A549 (cell line): ENCODE measurements around the gene WSCD2. TPM values are rescaled to one million over a fixed set of nuclear protein-coding genes. Genes with fewer than 3 reads are reported as not detected.

Experiments used
- ATAC-seq, 2 experiments: fragments of 200-7000 bp in 1 of 2; fragments of >200 bp in 1 of 2; cut with Nextera tagmentation in 1 of 2; cut with Tn5 transposase in 1 of 2; 3 replicates each; pipeline versions ENCODE4 v1.8.0 to v1.9.1; 2018 to 2020; ENCODE audit warnings: mild to moderate bottlenecking in 1 of 2, moderate library complexity in 1 of 2
- CTCF ChIA-PET: fragments of 300-600 bp; sonication (Branson Sonifier 250); formaldehyde crosslinking; extraction: SDS; loops from one replicate; lab custom pipeline; 2021; ENCODE audit warnings: antibody characterized with exemption, inconsistent platforms; lab: Yijun Ruan, JAX
- POLR2A ChIA-PET: fragments of 350-600 bp; formaldehyde crosslinking; extraction: SDS; loops from one replicate; lab custom pipeline; 2021; ENCODE audit warnings: antibody characterized with exemption, inconsistent platforms; lab: Yijun Ruan, JAX
- DNase-seq, 2 experiments: peaks; one replicate each; pipeline versions ENCODE4 v3.0.0 to v3.0.0-alpha.2; 2011 to 2016; ENCODE audit warnings: low read depth in 1 of 2, low spot score in 1 of 2
- FAIRE-seq: peaks from 2 replicates; lab custom pipeline; 2011; peaks lifted over from hg19 to GRCh38; lab: Jason Lieb, UNC
- H3K27ac ChIP-seq, 2 experiments: fragments of >200 bp; sonication (Bioruptor Twin); formaldehyde crosslinking; 3 replicates each; pipeline ENCODE4 v1.5.1; 2016 to 2017
- H3K4me1 ChIP-seq: fragments of >200 bp; sonication (Bioruptor Twin); formaldehyde crosslinking; 3 replicates; pipeline ENCODE4 v1.6.1; 2016
- H3K4me2 ChIP-seq: fragments of >200 bp; sonication (Bioruptor Twin); formaldehyde crosslinking; 3 replicates; pipeline ENCODE4 v1.6.1; 2016
- H3K4me3 ChIP-seq: fragments of >200 bp; sonication (Bioruptor Twin); formaldehyde crosslinking; 3 replicates; pipeline ENCODE4 v1.5.1; 2016
- H3K9me3 ChIP-seq: fragments of >200 bp; sonication (Bioruptor Twin); formaldehyde crosslinking; 3 replicates; pipeline ENCODE4 v1.6.1; 2016
- BHLHE40 ChIP-seq: IDR thresholded peaks from 2 replicates; pipeline ENCODE4 v1.6.1; 2012; ENCODE audit warnings: low read depth, low read length, inconsistent platforms
- CEBPB ChIP-seq, 2 experiments: fragments of >200 bp in 1 of 2; sonication (Bioruptor Twin) in 1 of 2; formaldehyde crosslinking in 1 of 2; IDR thresholded peaks; 2 replicates each; pipeline ENCODE4 v1.6.1; 2012 to 2016
- CHD2 ChIP-seq: fragments of 150-350 bp; IDR thresholded peaks from 2 replicates; pipeline ENCODE4 v1.6.1; 2014; ENCODE audit warnings: low read length; ENCODE audit not compliant: partially characterized antibody
- CHD4 ChIP-seq: fragments of 200-600 bp; sonication (generic); IDR thresholded peaks from 2 replicates; pipeline ENCODE4 v1.6.1; 2016; ENCODE audit warnings: antibody characterized with exemption, mild to moderate bottlenecking, borderline replicate concordance
- EP300 ChIP-seq, 2 experiments: fragments of >200 bp; sonication (Bioruptor Twin); formaldehyde crosslinking; IDR thresholded peaks; 2 replicates in 1 of 2; 3 replicates in 1 of 2; pipeline ENCODE4 v1.6.1; 2016 to 2017
- ESRRA ChIP-seq: fragments of 150-350 bp; IDR thresholded peaks from 2 replicates; pipeline ENCODE4 v1.6.1; 2014; ENCODE audit warnings: mild to moderate bottlenecking, low read length, borderline replicate concordance
- FOSB ChIP-seq: fragments of 250-450 bp; sonication (Bioruptor Pico); IDR thresholded peaks from 2 replicates; pipeline ENCODE4 v1.5.0; 2020; ENCODE audit warnings: mild to moderate bottlenecking, moderate library complexity
- FOXS1 ChIP-seq: fragments of 250-450 bp; sonication (Bioruptor Pico); IDR thresholded peaks from 2 replicates; pipeline ENCODE4 v1.5.0; 2020; ENCODE audit warnings: mild to moderate bottlenecking, moderate library complexity
- HDAC2 ChIP-seq: fragments of 200-600 bp; sonication (generic); IDR thresholded peaks from 2 replicates; pipeline ENCODE4 v1.6.1; 2016
- HEYL ChIP-seq: fragments of 250-450 bp; sonication (Bioruptor Pico); IDR thresholded peaks from 2 replicates; pipeline ENCODE4 v1.8.0; 2021; ENCODE audit warnings: mild to moderate bottlenecking, moderate library complexity
- HOXB13 ChIP-seq: fragments of 250-450 bp; sonication (Bioruptor Pico); IDR thresholded peaks from 2 replicates; pipeline ENCODE4 v1.5.0; 2020; ENCODE audit warnings: low read depth, mild to moderate bottlenecking, moderate library complexity
- HOXB5 ChIP-seq: fragments of 250-450 bp; sonication (Bioruptor Pico); IDR thresholded peaks from 2 replicates; pipeline ENCODE4 v1.5.0; 2020; ENCODE audit warnings: mild to moderate bottlenecking, moderate library complexity
- KDM1A ChIP-seq: fragments of 200-600 bp; sonication (generic); IDR thresholded peaks from 2 replicates; pipeline ENCODE4 v1.6.1; 2016; ENCODE audit warnings: low read depth, mild to moderate bottlenecking
- KDM5A ChIP-seq: fragments of 200-600 bp; sonication (generic); IDR thresholded peaks from 2 replicates; pipeline ENCODE4 v1.6.1; 2016; ENCODE audit warnings: antibody characterized with exemption, mild to moderate bottlenecking
- MAZ ChIP-seq: fragments of 150-350 bp; IDR thresholded peaks from 2 replicates; pipeline ENCODE4 v1.6.1; 2014; ENCODE audit warnings: antibody characterized with exemption, low read depth, low read length, borderline replicate concordance
- POLR2A ChIP-seq: IDR thresholded peaks from 2 replicates; pipeline ENCODE4 v1.6.1; 2012; ENCODE audit warnings: mild to moderate bottlenecking, low read length
- RAD21 ChIP-seq, 2 experiments: fragments of >200 bp in 1 of 2; sonication (Bioruptor Twin) in 1 of 2; formaldehyde crosslinking in 1 of 2; IDR thresholded peaks in 1 of 2; conservative IDR thresholded peaks in 1 of 2; 2 replicates in 1 of 2; 3 replicates in 1 of 2; pipeline ENCODE4 v1.6.1; 2012 to 2018; ENCODE audit warnings: inconsistent platforms in 1 of 2
- RFX5 ChIP-seq: fragments of 450-650 bp; IDR thresholded peaks from 2 replicates; pipeline ENCODE4 v1.7.1; 2014; ENCODE audit warnings: antibody characterized with exemption, mild to moderate bottlenecking, moderate library complexity
- WGBS: methylation state at CpG from one replicate; pipeline ENCODE4 v1.1.6; 2017; ENCODE audit errors: missing lambda C conversion rate; 5-methylcytosine and 5-hydroxymethylcytosine counted together
- polyA plus RNA-seq, 4 experiments: library from polyadenylated mRNA; depleted of rRNA in 3 of 4; stranded (reverse); fragments of >200 nt; fragmentation: RNase III in 1 of 4; extraction: RNeasy Plus Mini Kit Qiagen cat#74134 plus additional on column Dnase treatment in 1 of 4; gene quantifications; 2 replicates in 3 of 4; 3 replicates in 1 of 4; pipeline ENCODE4 v1.2.3, GENCODE V29; 2011 to 2017
- TF ChIP-seq, protein P1 (sequence below): IDR thresholded peaks from 2 replicates; pipeline ENCODE4 v1.6.1; 2012; ENCODE audit warnings: low read depth, borderline replicate concordance
- TF ChIP-seq, protein P2 (sequence below): fragments of >200 bp; sonication (Bioruptor Twin); formaldehyde crosslinking; IDR thresholded peaks from 3 replicates; pipeline ENCODE4 v1.6.1; 2016
- TF ChIP-seq, protein P3 (sequence below): fragments of 250-450 bp; sonication (Bioruptor Pico); IDR thresholded peaks from 2 replicates; pipeline ENCODE4 v1.5.0; 2020; ENCODE audit warnings: low read depth, mild to moderate bottlenecking, moderate library complexity
- TF ChIP-seq, protein P4 (sequence below): IDR thresholded peaks from 2 replicates; pipeline ENCODE4 v1.6.1; 2012
- TF ChIP-seq, protein P5 (sequence below): fragments of 450-650 bp; IDR thresholded peaks from 2 replicates; pipeline ENCODE4 v1.6.1; 2014; ENCODE audit warnings: antibody characterized with exemption

The WSCD2 gene
- polyA plus RNA-seq, 2 of the 4 experiments (the other 2 are of a cell fraction): not detected

DNA sequence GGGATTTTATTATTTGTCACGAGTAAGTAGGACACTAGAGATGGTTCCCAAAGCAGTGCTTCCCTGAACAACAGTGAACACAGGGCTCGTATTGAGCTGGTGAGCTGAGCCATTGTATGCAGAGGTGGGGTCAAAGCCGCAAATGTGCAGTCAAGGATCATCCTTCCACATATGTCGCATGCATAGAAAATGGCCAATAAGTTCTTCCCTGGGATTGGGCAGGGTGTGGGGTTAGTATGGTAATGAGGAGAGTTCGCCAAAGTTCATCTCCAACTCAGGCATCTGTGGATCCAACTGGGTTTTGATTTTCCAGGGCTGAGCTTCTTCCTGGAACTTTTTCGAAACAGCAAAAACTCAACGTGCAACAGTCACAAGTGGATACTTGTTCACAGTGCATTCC is 123.4 kb downstream of the WSCD2 start:
- WGBS: 14% methylated on average over 7 of the region's 7 CpGs
- H3K4me1 ChIP-seq: no peaks in the 10 kb centered on the region
- POLR2A ChIA-PET: no interaction called here
- no peaks in the 10 kb centered on the region for H3K9me3 ChIP-seq
- CTCF ChIA-PET: interaction anchor here (1.0 kb wide), 1 partner anchor 258 kb away, joined by 3 read pairs; no protein-coding TSS in a partner anchor
- H3K4me3 ChIP-seq: no peak overlapping the region
- TF ChIP-seq KDM5A (no peak), FOXS1 (CRISPR knock-in tag) (no peak), CHD4 (no peak), CHD2 (no peak), HDAC2 (no peak), BHLHE40 (no peak)
- TF ChIP-seq, protein P1, sequence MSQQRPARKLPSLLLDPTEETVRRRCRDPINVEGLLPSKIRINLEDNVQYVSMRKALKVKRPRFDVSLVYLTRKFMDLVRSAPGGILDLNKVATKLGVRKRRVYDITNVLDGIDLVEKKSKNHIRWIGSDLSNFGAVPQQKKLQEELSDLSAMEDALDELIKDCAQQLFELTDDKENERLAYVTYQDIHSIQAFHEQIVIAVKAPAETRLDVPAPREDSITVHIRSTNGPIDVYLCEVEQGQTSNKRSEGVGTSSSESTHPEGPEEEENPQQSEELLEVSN: no peak
- TF ChIP-seq, protein P2, sequence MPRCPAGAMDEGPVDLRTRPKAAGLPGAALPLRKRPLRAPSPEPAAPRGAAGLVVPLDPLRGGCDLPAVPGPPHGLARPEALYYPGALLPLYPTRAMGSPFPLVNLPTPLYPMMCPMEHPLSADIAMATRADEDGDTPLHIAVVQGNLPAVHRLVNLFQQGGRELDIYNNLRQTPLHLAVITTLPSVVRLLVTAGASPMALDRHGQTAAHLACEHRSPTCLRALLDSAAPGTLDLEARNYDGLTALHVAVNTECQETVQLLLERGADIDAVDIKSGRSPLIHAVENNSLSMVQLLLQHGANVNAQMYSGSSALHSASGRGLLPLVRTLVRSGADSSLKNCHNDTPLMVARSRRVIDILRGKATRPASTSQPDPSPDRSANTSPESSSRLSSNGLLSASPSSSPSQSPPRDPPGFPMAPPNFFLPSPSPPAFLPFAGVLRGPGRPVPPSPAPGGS: no peak
- TF ChIP-seq, protein P3, sequence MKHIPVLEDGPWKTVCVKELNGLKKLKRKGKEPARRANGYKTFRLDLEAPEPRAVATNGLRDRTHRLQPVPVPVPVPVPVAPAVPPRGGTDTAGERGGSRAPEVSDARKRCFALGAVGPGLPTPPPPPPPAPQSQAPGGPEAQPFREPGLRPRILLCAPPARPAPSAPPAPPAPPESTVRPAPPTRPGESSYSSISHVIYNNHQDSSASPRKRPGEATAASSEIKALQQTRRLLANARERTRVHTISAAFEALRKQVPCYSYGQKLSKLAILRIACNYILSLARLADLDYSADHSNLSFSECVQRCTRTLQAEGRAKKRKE (CRISPR knock-in tag): no peak
- no peak overlapping the region for H3K27ac ChIP-seq
- DNase-seq (no peak), FAIRE-seq (no peak), ATAC-seq (no peak)
- no peak overlapping the region for H3K4me2 ChIP-seq

DNA sequence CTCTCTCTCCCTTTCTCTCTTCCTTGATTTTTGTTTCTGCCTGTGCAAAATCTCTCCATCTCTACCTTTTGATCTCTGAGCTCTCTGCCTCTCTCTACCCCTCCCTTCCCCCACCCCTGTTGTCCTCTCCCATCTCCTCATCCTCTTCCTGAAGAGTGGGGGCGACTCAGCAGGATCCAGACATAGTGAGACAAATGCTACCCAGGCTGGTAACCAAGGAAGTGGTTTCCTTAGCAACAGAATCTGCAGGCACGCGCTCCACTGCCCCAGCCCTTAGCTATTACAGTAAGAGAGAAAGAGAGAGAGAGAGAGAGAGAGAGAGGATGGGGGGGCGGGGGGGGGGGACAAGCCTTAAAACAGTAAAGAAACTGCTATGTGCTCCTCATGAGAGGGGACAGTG is 124.5 kb downstream of the WSCD2 start:
- H3K27ac ChIP-seq: no peak overlapping the region
- DNase-seq (no peak), FAIRE-seq (no peak)

DNA sequence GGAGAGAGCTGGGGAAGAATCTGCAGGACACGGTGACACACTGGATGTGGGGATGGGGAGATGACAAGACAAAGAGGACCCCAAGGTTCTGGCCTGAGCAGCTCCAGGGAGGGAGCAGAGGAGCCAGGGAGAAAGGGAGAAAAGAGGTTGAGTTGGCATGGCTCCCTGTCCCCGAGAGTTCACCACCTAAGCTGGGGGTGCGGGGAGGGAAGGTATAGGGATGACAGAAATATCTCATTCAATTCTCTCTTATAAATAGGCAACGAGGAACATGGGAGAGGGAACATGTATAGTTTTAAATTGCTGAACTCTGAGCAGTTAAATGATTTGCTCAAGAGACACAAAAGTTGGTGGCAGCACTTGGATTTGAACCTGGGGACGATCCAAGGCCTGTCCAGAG is 124.9 kb downstream of the WSCD2 start:
- Histone ChIP-seq H3K27ac (no peak overlapping the region), H3K9me3 (no peaks in the 10 kb centered on the region), H3K4me2 (no peak overlapping the region), H3K4me1 (no peaks in the 10 kb centered on the region), H3K4me3 (no peak overlapping the region)
- DNase-seq: no peak
- ATAC-seq: no peak
- ChIA-PET CTCF (interaction anchor here (0.9 kb wide), 1 partner anchor 79 kb away, joined by 3 read pairs; no protein-coding TSS in a partner anchor), POLR2A (no interaction called here)
- TF ChIP-seq HEYL (CRISPR knock-in tag) (no peak), HOXB5 (CRISPR knock-in tag) (no peak), HOXB13 (CRISPR knock-in tag) (no peak), EP300 (IDR thresholded peaks at IDR 0.05) (no peak), RAD21 (conservative IDR thresholded peaks at IDR 0.05 in 1 of 2, IDR thresholded peaks at IDR 0.05 in 1 of 2) (no peak), POLR2A (no peak), HDAC2 (no peak), CHD4 (no peak), RFX5 (no peak), KDM1A (no peak)
- TF ChIP-seq, protein P4, sequence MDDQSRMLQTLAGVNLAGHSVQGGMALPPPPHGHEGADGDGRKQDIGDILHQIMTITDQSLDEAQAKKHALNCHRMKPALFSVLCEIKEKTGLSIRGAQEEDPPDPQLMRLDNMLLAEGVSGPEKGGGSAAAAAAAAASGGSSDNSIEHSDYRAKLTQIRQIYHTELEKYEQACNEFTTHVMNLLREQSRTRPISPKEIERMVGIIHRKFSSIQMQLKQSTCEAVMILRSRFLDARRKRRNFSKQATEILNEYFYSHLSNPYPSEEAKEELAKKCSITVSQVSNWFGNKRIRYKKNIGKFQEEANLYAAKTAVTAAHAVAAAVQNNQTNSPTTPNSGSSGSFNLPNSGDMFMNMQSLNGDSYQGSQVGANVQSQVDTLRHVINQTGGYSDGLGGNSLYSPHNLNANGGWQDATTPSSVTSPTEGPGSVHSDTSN: no peak
- TF ChIP-seq, protein P2: no peak
- TF ChIP-seq, protein P5, sequence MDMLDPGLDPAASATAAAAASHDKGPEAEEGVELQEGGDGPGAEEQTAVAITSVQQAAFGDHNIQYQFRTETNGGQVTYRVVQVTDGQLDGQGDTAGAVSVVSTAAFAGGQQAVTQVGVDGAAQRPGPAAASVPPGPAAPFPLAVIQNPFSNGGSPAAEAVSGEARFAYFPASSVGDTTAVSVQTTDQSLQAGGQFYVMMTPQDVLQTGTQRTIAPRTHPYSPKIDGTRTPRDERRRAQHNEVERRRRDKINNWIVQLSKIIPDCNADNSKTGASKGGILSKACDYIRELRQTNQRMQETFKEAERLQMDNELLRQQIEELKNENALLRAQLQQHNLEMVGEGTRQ: no peak
- no peak for FAIRE-seq
- WGBS: 2% methylated on average over 5 of the region's 5 CpGs

More for the DNA sequence above, 124.5 kb downstream of the WSCD2 start:
- no peak overlapping the region for H3K4me2 ChIP-seq
- no peak overlapping the region for H3K4me3 ChIP-seq
- TF ChIP-seq CHD4: no peak
- TF ChIP-seq CEBPB (IDR thresholded peaks at IDR 0.05): no peak
- TF ChIP-seq MAZ: no peak
- TF ChIP-seq, protein P5: no peak
- TF ChIP-seq, protein P3 (CRISPR knock-in tag): no peak
- no peak for TF ChIP-seq HDAC2
- TF ChIP-seq FOSB (CRISPR knock-in tag): no peak
- TF ChIP-seq, protein P4: no peak
- no peak for TF ChIP-seq HOXB13 (CRISPR knock-in tag)
- no peak for TF ChIP-seq ESRRA
- POLR2A ChIA-PET: no interaction called here
- WGBS: 6% methylated on average over 3 of the region's 4 CpGs
- no peaks in the 10 kb centered on the region for H3K9me3 ChIP-seq
- CTCF ChIA-PET: no interaction called here
- ATAC-seq: no peak
- no peaks in the 10 kb centered on the region for H3K4me1 ChIP-seq
